OCI-M2 (cell line): ENCODE measurements around the gene RIMBP2.

Experiments used
- DNase-seq: peaks from one replicate; lab custom pipeline; 2025; ENCODE audit not compliant: unreplicated experiment; lab: John Stamatoyannopoulos, UW

Gene RIMBP2

GRCh38 chr12:130448044-130448821, 267.9 kb downstream of the RIMBP2 start:
- DNase-seq, result no peak

- DNase-seq, result no peak
Observed at GRCh38 chr12:130447655-130447965, 268.5 kb downstream of the RIMBP2 start.

- no peak for DNase-seq
Observed at GRCh38 chr12:130446846-130447654, 269.0 kb downstream of the RIMBP2 start.

GRCh38 chr12:130444986-130445385, 271.1 kb downstream of the RIMBP2 start:
- DNase-seq, result no peak

- no peak for DNase-seq
Observed at GRCh38 chr12:130444061-130444460, 272.0 kb downstream of the RIMBP2 start.

GRCh38 chr12:130441771-130442760, 274.0 kb downstream of the RIMBP2 start:
- DNase-seq, result no peak

- DNase-seq, result no peak
Observed at GRCh38 chr12:130440411-130441080, 275.6 kb downstream of the RIMBP2 start.

- no peak for DNase-seq
Observed at GRCh38 chr12:130439250-130439649, 276.8 kb downstream of the RIMBP2 start.

- no peak for DNase-seq
Observed at GRCh38 chr12:130438711-130439110, 277.4 kb downstream of the RIMBP2 start.

- no peak for DNase-seq
Observed at GRCh38 chr12:130438243-130438620, 277.9 kb downstream of the RIMBP2 start.

- no peak for DNase-seq
Observed at GRCh38 chr12:130437555-130438242, 278.4 kb downstream of the RIMBP2 start.

- no peak for DNase-seq
Observed at GRCh38 chr12:130436741-130437501, 279.2 kb downstream of the RIMBP2 start.

- no peak for DNase-seq
Observed at GRCh38 chr12:130435826-130436225, 280.3 kb downstream of the RIMBP2 start.

- DNase-seq, result no peak
Observed at GRCh38 chr12:130435331-130435730, 280.8 kb downstream of the RIMBP2 start.

- DNase-seq, result no peak
Observed at GRCh38 chr12:130434560-130434959, 281.5 kb downstream of the RIMBP2 start.

GRCh38 chr12:130433834-130434233, 282.3 kb downstream of the RIMBP2 start:
- no peak for DNase-seq

- DNase-seq, result no peak
Observed at GRCh38 chr12:130433411-130433810, 282.7 kb downstream of the RIMBP2 start.

GRCh38 chr12:130431176-130431575, 284.9 kb downstream of the RIMBP2 start:
- no peak for DNase-seq
